Activated CD8-positive, alpha-beta memory T cell treated with anti-CD3 and anti-CD28 coated beads for 4 hours (primary cell): ENCODE data around the gene SPATA16.

Experiments
- DNase-seq, 2 donors: peaks; one replicate each; pipeline ENCODE4 v3.0.0-alpha.2; 2020; ENCODE audit warnings: low read depth in 2 of 2

The SPATA16 gene

GRCh38 chr3:172951511-172951910 lies 189.5 kb downstream of the SPATA16 start:
- no peak for DNase-seq

DNA sequence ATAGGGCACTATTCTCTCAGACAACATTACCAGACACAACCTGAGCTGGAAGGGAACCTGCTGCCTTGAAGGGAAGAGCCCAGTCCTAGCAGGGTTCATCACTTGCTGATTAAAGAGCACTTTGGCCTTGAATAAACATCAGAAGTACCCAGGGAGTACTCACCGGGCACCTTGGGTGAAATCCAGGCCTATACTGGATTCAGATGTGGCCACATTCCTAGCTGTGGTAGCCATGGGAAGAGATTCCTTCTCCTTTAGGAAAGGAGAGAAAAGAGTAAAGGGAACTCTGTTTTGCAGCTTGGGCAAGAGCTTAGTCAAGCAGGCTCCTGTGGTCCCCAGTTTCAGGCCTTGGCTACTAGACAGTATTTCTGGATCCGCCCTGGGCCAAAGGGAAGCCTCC lies 195.0 kb downstream of the SPATA16 start:
- no peak for DNase-seq

GRCh38 chr3:172939651-172940293 lies 201.3 kb downstream of the SPATA16 start:
- DNase-seq = no peak

DNA sequence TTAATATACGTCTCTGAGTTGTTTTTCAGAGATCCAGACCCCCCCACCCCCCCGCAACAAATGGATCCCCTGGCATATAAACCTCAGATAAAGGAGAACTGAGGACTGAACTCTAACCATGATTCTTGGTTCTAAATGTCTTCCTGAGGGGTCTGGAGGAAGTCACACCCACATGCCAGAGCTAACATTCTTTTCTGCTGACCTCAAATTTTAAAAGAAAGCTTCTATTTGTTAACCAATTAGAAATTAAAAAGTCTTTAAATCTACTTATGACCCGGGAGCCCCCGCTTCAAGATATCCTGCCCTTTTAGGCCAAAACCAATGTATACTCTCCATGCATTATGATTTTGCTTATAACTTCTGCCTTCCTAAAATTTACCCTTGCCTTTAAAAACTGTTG lies 202.2 kb downstream of the SPATA16 start:
- DNase-seq = no peak

GRCh38 chr3:172931746-172932285 lies 209.2 kb downstream of the SPATA16 start:
- no peak for DNase-seq

DNA sequence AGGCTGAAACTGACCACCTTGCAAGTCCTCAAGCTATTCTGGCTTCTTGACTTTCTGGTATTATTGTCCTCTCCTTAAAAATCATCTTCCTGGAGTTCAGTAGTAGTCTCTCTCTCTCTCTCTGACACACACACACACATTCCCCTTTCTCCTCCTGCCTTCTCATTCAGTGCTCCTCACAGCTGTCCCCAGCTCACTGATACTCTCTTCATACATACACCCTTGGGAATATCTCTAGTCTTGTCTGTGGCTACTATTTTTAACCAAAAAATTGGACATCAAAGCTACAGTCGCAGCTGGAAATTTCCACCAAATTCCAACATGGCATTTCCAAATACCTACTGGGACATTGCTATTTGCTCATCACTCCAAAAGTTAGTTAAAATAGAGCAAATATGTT lies 211.6 kb downstream of the SPATA16 start:
- no peak for DNase-seq

GRCh38 chr3:172924546-172924945 lies 216.5 kb downstream of the SPATA16 start:
- no peak for DNase-seq

DNA sequence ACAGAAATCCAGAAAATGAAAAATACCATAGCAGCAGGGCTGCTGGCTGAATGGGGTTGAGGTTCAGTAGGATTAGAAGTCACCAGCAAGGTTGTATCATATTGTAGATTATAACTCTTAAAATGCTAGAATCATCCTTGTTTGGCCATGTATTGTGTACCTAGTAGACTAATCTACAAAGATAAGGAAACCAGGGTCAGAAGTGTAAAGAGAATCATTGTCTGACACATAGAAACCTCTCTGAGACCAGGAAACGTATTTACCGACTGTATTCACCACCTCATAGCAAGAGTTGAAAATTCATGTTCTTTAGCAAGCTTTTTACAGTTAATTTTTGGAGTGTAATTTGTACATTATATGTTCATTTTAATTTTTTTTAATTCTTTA lies 221.7 kb downstream of the SPATA16 start:
- no peak for DNase-seq

DNA sequence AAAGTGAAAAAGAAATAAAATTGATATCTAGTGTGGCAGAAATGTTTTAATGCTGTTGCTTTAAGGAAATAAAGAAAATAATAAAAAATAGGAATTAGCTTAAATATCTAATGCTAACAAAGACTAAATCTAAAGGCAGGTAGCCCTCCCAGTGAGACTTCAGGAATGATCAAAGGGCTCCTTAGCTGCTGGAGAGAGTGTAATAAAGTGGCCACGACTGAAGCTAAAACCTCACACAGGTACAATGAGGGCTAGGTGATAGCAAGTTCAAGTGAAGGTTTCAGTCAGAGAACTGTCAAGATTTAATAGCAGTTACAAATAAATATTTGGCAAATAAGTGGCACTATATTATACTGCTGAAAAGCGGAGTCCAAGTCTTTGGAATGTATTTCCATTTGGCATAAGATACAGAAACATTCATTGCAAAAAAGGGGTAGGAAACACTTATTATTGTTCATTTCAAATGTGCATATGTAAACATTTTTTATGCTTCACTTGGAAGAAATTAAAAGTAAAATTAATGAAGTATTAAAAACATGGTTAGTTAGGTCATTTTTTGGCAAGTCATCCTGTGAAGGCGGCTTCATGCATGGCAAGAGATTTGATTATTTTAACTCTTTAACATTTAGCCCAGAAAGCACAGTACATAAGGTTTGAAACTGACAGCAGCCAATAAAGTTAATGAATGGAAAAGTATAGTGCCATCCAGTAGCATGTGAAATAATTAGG lies 222.3 kb downstream of the SPATA16 start:
- no peak for DNase-seq

DNA sequence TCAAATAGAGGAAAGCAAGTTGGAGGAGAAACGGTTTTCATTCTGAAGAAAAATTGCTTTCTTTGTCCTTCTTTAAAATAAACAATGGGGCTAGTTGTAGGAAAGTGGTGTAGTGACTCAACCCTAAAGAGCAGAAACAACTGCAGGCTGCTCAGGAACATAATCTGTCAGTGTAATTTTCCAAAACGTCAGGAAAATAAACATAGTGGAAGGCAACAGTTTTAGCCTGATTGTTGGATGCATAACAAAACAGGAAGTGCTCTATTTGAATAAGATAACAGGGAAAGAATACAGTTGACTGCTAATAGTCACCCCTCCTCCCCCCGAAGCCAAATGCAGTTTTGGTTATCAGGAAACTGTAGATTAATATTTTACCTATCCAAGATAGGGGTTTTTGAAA lies 222.9 kb downstream of the SPATA16 start:
- DNase-seq = no peak

GRCh38 chr3:172915911-172916514 lies 225.0 kb downstream of the SPATA16 start:
- no peak for DNase-seq

GRCh38 chr3:172914854-172915253 lies 226.2 kb downstream of the SPATA16 start:
- DNase-seq = no peak

DNA sequence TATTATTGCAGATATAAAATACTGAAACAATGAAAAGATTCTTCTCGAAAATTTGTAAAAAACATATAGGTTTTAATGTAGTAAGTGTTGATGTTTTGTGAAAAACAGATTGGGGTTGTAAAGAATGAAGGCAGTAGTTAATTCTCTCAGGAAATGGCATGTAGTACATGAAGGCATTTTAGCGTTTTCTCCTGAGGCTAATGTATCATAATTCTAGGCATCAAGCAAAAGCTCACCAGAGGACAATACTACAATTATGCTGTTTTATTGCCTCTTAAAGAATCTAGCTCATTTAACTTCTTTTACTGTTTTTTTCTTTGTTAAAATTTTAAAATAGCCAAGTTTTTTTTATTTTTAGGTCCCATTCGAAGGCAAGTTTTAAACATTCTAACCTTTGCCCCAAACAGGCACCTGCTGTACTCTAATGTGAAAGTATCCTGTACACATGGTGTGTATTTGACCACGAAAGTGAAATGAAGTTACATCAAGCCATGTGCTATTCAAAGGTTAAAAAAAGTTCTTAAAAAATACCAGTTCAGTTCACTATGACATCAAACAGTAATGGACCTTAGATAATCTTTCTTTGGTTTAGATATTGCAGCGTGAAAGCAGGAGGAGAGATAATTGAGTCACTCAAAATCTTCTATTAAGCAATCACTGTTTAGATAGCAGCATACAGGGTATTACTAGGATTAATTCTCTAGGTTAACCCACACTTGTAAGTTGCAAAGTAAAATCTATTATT lies 227.0 kb downstream of the SPATA16 start:
- no peak for DNase-seq

DNA sequence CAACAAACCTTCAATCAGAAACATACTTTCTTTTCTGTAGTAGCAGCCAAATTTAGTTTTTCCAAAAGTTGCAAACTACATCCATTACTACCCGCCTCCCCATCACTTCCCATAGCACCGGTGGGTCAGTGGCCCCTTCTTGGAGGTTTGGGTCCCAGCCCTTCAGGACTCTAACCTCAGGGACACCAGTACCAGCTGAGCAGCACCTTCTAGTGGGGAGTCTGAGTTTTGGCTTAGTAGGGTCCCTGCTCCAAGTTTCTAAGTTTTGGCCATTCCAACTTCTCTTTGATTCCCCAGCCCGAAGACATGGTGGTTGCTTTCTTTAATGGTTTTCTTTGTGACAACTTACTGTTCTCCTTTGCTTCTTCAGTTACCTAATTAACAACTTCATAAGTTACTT lies 229.9 kb downstream of the SPATA16 start:
- no peak for DNase-seq

GRCh38 chr3:172908771-172909270 lies 232.2 kb downstream of the SPATA16 start:
- DNase-seq = no peak

DNA sequence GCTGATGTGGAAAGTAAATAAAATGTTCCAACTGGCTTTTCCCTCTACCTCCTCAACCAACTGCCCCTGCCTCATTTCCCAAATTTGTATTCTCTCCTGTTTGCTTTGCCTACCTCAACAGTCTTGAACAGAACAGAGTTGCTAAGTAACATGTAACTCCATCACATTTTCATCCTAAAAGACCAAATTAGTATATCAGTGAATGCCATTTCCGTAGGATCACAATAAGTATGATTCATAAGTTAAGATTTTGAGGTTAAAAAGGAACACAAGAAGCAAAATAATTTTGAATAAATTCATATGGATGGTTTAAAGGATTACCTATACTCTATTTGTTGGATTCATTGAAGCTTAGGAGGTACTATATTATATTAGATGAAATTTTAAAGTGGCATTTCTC lies 235.6 kb downstream of the SPATA16 start:
- DNase-seq = no peak

GRCh38 chr3:172904711-172905373 lies 236.2 kb downstream of the SPATA16 start:
- DNase-seq = no peak

DNA sequence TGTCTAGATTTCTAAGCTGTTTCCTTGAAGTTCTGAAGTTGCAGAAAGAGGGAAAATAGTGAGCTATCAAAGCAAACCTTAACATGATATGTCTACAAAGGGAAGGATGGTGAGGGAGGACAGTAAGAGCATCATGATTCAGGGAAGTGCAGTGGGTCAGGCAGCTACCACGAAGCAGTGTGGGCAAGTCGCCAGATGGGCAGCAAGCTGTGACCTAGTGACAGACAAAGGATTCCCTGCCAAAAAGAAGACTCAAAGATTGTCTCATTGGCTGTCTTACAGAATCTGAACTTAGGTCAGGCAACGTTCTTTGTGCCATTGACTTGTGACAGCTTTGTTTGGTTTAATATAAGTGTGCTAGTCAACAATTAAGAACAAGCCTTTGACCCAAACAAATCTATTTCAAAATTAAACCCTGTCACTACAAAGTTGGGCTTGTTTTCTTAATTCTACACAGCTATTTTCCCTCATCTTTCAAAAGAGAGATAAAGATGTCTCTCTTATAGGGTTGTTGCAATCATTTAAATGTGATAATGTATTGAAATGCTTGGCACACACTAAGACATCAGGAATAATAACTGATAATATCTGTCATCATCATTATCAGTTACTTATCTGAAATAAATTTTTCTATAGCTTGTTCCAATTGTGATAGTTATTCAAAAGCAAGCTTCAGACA lies 237.3 kb downstream of the SPATA16 start:
- no peak for DNase-seq

DNA sequence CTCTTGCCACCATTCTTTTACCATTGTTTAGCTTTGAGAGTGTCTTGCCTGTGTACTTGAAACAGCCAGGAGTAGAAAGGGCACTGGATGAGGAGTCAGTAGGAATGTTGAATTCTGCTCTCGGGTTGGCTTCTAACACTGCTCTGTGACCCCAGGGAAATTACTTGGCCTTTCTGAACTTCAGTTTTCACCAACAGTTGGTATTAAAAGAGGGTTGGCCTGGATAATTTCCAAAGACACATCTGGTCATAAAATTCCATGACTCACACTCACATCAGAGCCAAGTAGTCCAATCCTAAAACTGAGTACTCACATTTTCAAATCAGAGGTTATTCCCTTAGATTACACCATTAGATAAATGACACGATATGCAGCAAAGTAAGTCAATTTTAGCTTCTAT lies 248.9 kb downstream of the SPATA16 start:
- no peak for DNase-seq

GRCh38 chr3:172885704-172886103 lies 255.3 kb downstream of the SPATA16 start:
- no peak for DNase-seq

- no peak for DNase-seq
Observed at GRCh38 chr3:172882563-172882962, 258.5 kb downstream of the SPATA16 start.
